Measurements from ENCODE around the gene CD2.
"Not testable (repeated sequence)": the region's sequence is repeated elsewhere in the genome, so short reads cannot be mapped to it uniquely, and the experiment has no call there.

Gene CD2

DNA sequence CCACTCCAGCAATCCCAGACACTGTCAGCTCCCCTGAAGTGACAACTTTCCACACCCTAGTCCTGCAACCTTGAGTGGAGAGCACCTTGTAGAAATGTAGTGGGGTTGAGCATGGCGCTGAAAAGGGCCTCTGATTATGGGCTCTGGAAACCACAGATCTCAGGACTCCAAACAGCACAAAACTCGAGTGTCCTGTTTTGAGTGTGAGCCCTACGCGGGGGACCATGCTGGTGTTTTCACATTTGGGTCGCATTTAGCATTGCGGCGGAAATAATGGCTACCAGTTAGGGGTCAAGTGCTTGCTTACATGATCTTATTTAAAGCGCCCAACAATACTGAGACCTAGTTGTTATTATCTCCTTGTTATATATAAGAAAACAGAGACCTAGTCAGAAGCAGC lies 1.9 kb downstream of the CD2 start:
- not testable (repeated sequence) for DNase-seq (ENCODE audit: insufficient read length, low spot score); FAIRE-seq

GRCh38 chr1:116758456-116758815 lies 4.2 kb downstream of the CD2 start:
- FAIRE-seq = peak; percentile 21

GRCh38 chr1:116759636-116760035 lies 5.4 kb downstream of the CD2 start:
- DNase-seq (ENCODE audit: insufficient read length, low spot score) (no peak), FAIRE-seq (no peak)

More at GRCh38 chr1:116758456-116758815, 4.2 kb downstream of the CD2 start:
- DNase-seq (ENCODE audit: insufficient read length, low spot score) = not testable (repeated sequence)

GRCh38 chr1:116760487-116760886 lies 6.3 kb downstream of the CD2 start:
- DNase-seq (ENCODE audit: insufficient read length, low spot score) = no peak
- FAIRE-seq = no peak

DNA sequence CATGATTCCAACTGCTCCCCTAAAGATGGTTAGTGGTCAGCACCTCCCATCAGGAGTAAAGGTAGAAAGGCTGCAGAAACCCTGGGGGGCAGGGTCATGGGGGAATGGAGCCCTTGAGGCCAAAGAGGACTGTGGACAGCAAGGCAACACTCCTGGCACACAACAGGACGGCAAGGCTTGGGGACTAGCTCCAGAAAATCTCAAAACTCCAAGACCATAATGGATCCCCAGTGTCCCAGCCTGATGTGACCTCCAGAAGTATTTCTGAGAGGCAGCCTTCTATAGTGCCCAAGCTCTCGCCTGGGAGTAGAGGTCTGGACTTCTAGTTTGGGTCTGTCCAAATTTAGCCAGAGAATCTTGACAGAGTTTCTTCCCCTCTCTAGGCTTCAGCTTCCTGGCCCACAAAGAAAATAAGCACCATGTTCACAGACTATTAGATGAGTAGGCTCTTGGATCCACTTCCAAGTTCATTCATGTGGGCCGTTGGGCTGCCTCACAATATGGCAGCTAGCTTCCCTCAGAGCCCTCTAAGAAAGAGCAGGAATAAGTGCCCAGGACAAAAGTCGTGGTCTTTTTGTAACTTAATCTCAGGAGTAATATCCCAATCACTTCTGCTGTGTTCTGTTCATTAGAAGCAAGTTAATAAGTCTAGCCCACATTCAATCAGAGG lies 6.9 kb downstream of the CD2 start:
- no peak for FAIRE-seq
- no peak for DNase-seq (ENCODE audit: insufficient read length, low spot score)

DNA sequence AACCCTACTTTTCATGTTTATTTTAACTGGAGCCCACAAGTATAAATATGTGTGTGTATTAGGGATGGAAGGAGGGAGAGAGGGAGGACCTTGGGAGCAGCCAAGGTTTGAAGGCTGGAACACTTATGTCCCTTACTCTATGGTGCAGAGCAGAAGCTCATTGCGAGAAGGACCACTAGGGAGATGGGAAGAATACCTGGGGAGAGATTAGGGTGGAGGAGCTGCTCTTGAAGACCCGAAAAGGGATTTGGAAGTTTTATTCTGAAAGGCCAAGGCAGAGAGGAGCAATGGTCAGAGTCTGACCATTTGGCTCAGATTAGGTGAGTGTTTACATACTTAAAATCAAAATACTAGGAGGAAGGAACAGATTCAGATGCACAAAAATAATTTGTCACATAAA lies 8.1 kb downstream of the CD2 start:
- no peak for FAIRE-seq

DNA sequence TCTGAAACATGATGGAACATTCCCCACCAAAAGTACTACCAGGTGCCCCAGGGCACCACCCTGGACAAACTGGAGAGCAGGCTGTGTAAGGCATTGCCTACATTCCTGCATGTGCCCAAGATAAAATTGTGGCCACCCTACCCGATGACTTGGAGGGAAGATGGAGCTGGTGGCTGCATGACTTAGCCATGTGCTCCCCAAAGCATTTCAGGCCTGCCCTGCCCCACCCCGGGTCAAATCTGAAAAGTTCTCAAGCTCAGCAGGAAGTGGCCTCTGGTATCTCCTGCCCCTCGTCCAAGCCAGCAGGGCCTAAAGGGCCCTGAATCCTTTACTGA lies 8.5 kb downstream of the CD2 start:
- FAIRE-seq = no peak

More for the DNA sequence above, 8.1 kb downstream of the CD2 start:
- no peak for DNase-seq (ENCODE audit: insufficient read length, low spot score)

GRCh38 chr1:116763116-116763786 lies 9.0 kb downstream of the CD2 start:
- FAIRE-seq = no peak
- no peak for DNase-seq (ENCODE audit: insufficient read length, low spot score)

More for the DNA sequence above, 8.5 kb downstream of the CD2 start:
- no peak for DNase-seq (ENCODE audit: insufficient read length, low spot score)

- FAIRE-seq (no peak), DNase-seq (ENCODE audit: insufficient read length, low spot score) (no peak)
These were observed 9.7 kb downstream of the CD2 start for GRCh38 chr1:116763787-116764465.

DNA sequence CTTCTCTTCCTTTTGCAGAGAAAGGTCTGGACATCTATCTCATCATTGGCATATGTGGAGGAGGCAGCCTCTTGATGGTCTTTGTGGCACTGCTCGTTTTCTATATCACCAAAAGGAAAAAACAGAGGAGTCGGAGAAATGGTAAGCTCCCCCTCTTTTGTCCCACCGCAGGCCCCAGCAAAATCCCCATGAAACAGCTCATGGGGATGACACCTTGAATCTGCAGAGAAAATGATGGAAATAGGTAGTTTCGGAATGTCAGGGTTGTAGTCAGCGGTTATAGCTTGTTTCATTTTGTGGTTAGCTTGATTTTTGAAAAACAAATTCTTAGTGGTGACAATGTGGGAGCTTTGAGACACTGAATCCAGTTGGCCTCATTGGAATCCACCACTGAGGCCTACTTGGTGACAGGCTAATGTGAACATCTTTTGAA lies 10.3 kb downstream of the CD2 start:
- no peak for DNase-seq (ENCODE audit: insufficient read length, low spot score)
- no peak for FAIRE-seq

GRCh38 chr1:116764906-116765862 lies 11.0 kb downstream of the CD2 start:
- FAIRE-seq (no peak), DNase-seq (ENCODE audit: insufficient read length, low spot score) (no peak)

GRCh38 chr1:116765962-116766361 lies 11.7 kb downstream of the CD2 start:
- no peak for DNase-seq (ENCODE audit: insufficient read length, low spot score)
- no peak for FAIRE-seq

- DNase-seq (ENCODE audit: insufficient read length, low spot score) = no peak
- no peak for FAIRE-seq
These were observed 12.6 kb downstream of the CD2 start for GRCh38 chr1:116766616-116767469.

- DNase-seq (ENCODE audit: insufficient read length, low spot score) = no peak
- no peak for FAIRE-seq
These were observed 13.7 kb downstream of the CD2 start for GRCh38 chr1:116767782-116768382.

DNA sequence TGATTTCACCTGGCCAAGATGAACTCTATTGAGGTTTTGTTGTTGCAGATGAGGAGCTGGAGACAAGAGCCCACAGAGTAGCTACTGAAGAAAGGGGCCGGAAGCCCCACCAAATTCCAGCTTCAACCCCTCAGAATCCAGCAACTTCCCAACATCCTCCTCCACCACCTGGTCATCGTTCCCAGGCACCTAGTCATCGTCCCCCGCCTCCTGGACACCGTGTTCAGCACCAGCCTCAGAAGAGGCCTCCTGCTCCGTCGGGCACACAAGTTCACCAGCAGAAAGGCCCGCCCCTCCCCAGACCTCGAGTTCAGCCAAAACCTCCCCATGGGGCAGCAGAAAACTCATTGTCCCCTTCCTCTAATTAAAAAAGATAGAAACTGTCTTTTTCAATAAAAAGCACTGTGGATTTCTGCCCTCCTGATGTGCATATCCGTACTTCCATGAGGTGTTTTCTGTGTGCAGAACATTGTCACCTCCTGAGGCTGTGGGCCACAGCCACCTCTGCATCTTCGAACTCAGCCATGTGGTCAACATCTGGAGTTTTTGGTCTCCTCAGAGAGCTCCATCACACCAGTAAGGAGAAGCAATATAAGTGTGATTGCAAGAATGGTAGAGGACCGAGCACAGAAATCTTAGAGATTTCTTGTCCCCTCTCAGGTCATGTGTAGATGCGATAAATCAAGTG lies 14.3 kb downstream of the CD2 start:
- FAIRE-seq (no peak), DNase-seq (ENCODE audit: insufficient read length, low spot score) (no peak)

GRCh38 chr1:116769104-116769452 lies 14.8 kb downstream of the CD2 start:
- FAIRE-seq (no peak), DNase-seq (ENCODE audit: insufficient read length, low spot score) (no peak)

- FAIRE-seq = peak; percentile 91
- DNase-seq (ENCODE audit: insufficient read length, low spot score) = peak; percentile 46
These were observed 15.3 kb downstream of the CD2 start for GRCh38 chr1:116769561-116769977.

- DNase-seq (ENCODE audit: insufficient read length, low spot score) = no peak
- no peak for FAIRE-seq
These were observed 15.8 kb downstream of the CD2 start for GRCh38 chr1:116769994-116770393.

DNA sequence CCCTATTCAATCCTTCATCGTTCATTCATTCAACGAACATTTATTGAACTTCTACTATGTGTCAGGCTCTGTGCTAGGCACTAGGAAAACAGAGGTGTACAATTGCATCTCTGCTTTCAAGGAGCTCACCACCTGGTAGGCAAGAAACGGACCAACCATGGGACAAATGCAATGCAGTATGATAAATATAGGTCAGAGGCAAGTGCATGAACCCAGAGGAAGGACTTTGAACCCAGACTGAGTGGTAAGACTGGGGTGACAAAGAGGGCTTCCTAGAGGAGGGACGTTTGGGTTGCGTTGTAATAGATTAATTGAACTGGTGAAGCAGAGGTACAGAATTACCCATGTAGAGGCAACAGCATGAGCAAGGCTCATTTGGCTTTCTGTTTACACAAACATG lies 16.4 kb downstream of the CD2 start:
- FAIRE-seq (no peak), DNase-seq (ENCODE audit: insufficient read length, low spot score) (no peak)
